MCF 10A (cell line): Measurements from ENCODE around the gene KCNMA1. TPM values are rescaled to one million over a fixed set of nuclear protein-coding genes. Genes with fewer than 3 reads are reported as not detected.

ENCODE experiments used
- BruUV-seq: library from RNA; stranded (reverse); fragments of 400-500 nt; replicated peaks from 2 replicates; lab custom pipeline; 2021; lab: Mats Ljungman, UMichigan
- CTCF ChIA-PET: fragments of 300-600 bp; sonication (Branson Sonifier 250); formaldehyde crosslinking; extraction: SDS; loops from one replicate; lab custom pipeline; 2021; ENCODE audit warnings: antibody characterized with exemption, inconsistent platforms; lab: Yijun Ruan, JAX
- POLR2A ChIA-PET: fragments of 300-600, 350-650 bp; sonication (Branson Sonifier 250); formaldehyde crosslinking; extraction: SDS; loops from one replicate; lab custom pipeline; 2020; ENCODE audit warnings: antibody characterized with exemption, inconsistent platforms; lab: Yijun Ruan, JAX
- DNase-seq: peaks from one replicate; pipeline ENCODE4 v3.0.0-alpha.2; 2018; ENCODE audit not compliant: unreplicated experiment
- H3K27ac Mint-ChIP-seq: one replicate; pipeline ENCODE4 v1.8.0; 2022; ENCODE audit warnings: mild to moderate bottlenecking, low read depth, mixed read lengths; ENCODE audit not compliant: unreplicated experiment
- H3K27me3 Mint-ChIP-seq: one replicate; pipeline ENCODE4 v1.8.0; 2022; ENCODE audit warnings: mixed read lengths; ENCODE audit not compliant: insufficient read depth, unreplicated experiment
- H3K36me3 Mint-ChIP-seq: one replicate; pipeline ENCODE4 v1.8.0; 2022; ENCODE audit warnings: mild to moderate bottlenecking, moderate library complexity, mixed read lengths; ENCODE audit not compliant: insufficient read depth, unreplicated experiment
- H3K4me1 Mint-ChIP-seq: one replicate; pipeline ENCODE4 v1.8.0; 2022; ENCODE audit warnings: mixed read lengths; ENCODE audit not compliant: insufficient read depth, unreplicated experiment
- H3K4me3 Mint-ChIP-seq: one replicate; pipeline ENCODE4 v1.8.0; 2022; ENCODE audit warnings: mild to moderate bottlenecking, moderate library complexity, mixed read lengths; ENCODE audit not compliant: unreplicated experiment
- H3K9me3 Mint-ChIP-seq: one replicate; pipeline ENCODE4 v1.8.0; 2022; ENCODE audit warnings: mixed read lengths; ENCODE audit not compliant: unreplicated experiment
- CTCF ChIP-seq: fragments of 200-600 bp; IDR thresholded peaks from one replicate; pipeline ENCODE4 v1.8.0; 2022; ENCODE audit warnings: antibody characterized with exemption, mild to moderate bottlenecking; ENCODE audit not compliant: unreplicated experiment
- intact Hi-C: fragments of 100-400 bp; cut with micrococcal nuclease; formaldehyde crosslinking; loops from 2 replicates; pipeline ENCODE4 v1.14.1; 2022
- total RNA-seq: library from RNA; stranded (reverse); gene quantifications from 2 replicates; pipeline ENCODE4 v1.2.3, GENCODE V29; 2022

Gene KCNMA1
- total RNA-seq, 1 experiment from 2014 or later, result 7.5 TPM

DNA sequence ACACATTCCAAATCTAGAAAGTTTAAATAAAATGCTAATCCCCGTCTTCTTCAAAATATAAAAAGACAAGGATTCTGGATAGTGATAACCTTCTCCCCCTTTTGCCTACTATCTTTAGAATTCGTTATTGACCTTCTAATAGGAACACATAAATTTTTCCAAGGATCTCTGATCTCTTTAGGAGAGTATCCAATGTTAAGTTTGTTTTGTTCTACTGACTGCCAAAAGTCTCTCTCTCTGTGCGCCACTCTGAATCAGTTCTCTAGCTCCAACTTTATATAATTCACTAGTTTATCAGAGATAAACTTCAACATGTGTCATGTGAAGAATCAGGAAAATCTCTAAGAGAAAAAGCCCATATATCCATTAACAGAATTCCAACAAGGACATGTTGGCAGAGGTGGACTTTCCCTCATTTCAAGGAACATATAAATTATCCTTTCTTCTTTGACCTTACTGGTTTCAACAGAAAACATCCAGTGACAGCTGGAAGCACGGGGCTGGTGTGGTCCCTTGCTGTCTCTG, 615.6 kb downstream of the KCNMA1 start:
- BruUV-seq, result no TSS peak
- H3K4me3 Mint-ChIP-seq, result no peak overlapping the region
- intact Hi-C loops, result no loop called here
- H3K27me3 Mint-ChIP-seq, result no peaks in the 10 kb centered on the region
- no peak overlapping the region for H3K27ac Mint-ChIP-seq
- TF ChIP-seq CTCF, result no peak
- no peaks in the 10 kb centered on the region for H3K4me1 Mint-ChIP-seq
- no peak for DNase-seq
- no peaks in the 10 kb centered on the region for H3K9me3 Mint-ChIP-seq
- no peaks in the 10 kb centered on the region for H3K36me3 Mint-ChIP-seq
- CTCF ChIA-PET, result no interaction called here
- POLR2A ChIA-PET, result interaction anchor here (0.6 to 0.7 kb wide), 2 partner anchors 12 to 95 kb away, joined by 3 read pairs; no protein-coding TSS in a partner anchor

DNA sequence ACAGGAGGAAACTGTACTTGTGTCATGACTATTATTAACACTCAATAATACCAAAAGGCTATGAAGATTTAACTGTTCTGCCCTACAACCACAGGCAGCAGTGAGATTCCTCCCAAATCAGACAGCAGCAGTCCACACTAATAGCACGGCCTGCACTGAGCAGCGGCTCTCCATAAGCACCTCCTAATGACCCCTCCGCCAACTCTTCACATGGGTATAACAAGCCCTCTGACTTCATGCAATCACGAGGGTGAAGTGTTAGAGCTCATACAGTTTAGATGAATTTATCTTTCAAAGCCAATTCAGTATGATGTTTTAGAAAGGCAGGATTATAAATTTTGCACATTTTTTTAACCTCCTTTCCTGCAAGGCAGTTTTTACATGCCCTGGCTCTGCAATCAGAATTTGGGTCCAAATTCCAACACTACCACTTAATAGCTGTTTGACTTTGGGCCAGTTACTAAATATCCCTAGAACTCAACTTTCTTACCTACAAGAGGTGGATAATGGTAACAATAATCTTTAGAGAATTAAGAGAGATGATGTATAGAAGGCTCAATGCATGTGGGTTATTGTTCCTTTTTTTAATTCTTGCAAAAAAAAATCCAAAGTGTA, 617.1 kb downstream of the KCNMA1 start:
- no peaks in the 10 kb centered on the region for H3K36me3 Mint-ChIP-seq
- no peak for DNase-seq
- BruUV-seq, result no TSS peak
- ChIA-PET CTCF (interaction anchor here (0.7 kb wide), 2 partner anchors 14 to 1527 kb away, joined by 3 read pairs; no protein-coding TSS in a partner anchor), POLR2A (no interaction called here)
- H3K27me3 Mint-ChIP-seq, result no peaks in the 10 kb centered on the region
- intact Hi-C loops, result no loop called here
- no peak overlapping the region for H3K4me3 Mint-ChIP-seq
- TF ChIP-seq CTCF, result no peak
- no peak overlapping the region for H3K27ac Mint-ChIP-seq
- H3K9me3 Mint-ChIP-seq, result no peaks in the 10 kb centered on the region
- H3K4me1 Mint-ChIP-seq, result no peaks in the 10 kb centered on the region

DNA sequence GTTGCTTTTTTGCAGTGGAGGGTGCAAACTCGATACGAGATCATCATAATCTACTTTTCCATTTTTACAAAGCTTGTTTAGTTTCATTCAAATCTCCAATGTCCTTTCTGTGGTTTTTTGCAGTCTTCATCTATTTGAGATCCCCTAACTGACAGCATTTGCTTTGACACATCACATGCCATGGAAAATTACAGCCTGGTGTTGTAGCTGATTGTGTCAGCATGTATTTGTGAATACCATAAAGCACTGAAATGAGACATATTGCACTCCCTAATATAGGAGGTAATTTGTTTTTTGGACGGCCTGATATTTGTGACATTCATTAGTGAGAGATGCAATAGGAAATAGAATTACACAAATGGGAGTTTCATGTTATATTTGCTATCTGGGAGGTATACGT, 620.8 kb downstream of the KCNMA1 start:
- intact Hi-C loops, result no loop called here
- Mint-ChIP-seq H3K27ac (no peak overlapping the region), H3K9me3 (no peaks in the 10 kb centered on the region), H3K27me3 (no peaks in the 10 kb centered on the region), H3K4me3 (no peak overlapping the region), H3K4me1 (no peaks in the 10 kb centered on the region), H3K36me3 (no peaks in the 10 kb centered on the region)
- CTCF ChIA-PET, result interaction anchor here (0.6 to 4.1 kb wide), 5 partner anchors 8 to 170 kb away, joined by 3 to 14 read pairs (median 3); no protein-coding TSS in a partner anchor
- DNase-seq, result no peak
- BruUV-seq, result no TSS peak
- POLR2A ChIA-PET, result interaction anchor here (0.5 to 2.4 kb wide), 2 partner anchors 10 to 1614 kb away, joined by 3 to 9 read pairs; no protein-coding TSS in a partner anchor
- no peak for TF ChIP-seq CTCF

- Mint-ChIP-seq H3K27ac (no peak overlapping the region), H3K4me1 (no peaks in the 10 kb centered on the region)
Measured at GRCh38 chr10:77016278-77016815, 621.3 kb downstream of the KCNMA1 start.

More at GRCh38 chr10:77016278-77016815, 621.3 kb downstream of the KCNMA1 start:
- Mint-ChIP-seq H3K27me3 (no peaks in the 10 kb centered on the region), H3K36me3 (no peaks in the 10 kb centered on the region), H3K4me3 (no peak overlapping the region), H3K9me3 (no peaks in the 10 kb centered on the region)
- ChIA-PET CTCF (interaction anchor here (0.9 to 4.1 kb wide), 4 partner anchors 8 to 170 kb away, joined by 3 to 14 read pairs (median 3); no protein-coding TSS in a partner anchor), POLR2A (interaction anchor here (2.4 kb wide), 1 partner anchor 10 kb away, joined by 9 read pairs; no protein-coding TSS in a partner anchor)
- no TSS peak for BruUV-seq
- TF ChIP-seq CTCF, result no peak
- no peak for DNase-seq
- intact Hi-C loops, result no loop called here
